ENCODE data around the gene PAPPA2.
"Not testable (repeated sequence)": the region's sequence is repeated elsewhere in the genome, so short reads cannot be mapped to it uniquely, and the experiment has no call there.

PAPPA2 gene

DNA sequence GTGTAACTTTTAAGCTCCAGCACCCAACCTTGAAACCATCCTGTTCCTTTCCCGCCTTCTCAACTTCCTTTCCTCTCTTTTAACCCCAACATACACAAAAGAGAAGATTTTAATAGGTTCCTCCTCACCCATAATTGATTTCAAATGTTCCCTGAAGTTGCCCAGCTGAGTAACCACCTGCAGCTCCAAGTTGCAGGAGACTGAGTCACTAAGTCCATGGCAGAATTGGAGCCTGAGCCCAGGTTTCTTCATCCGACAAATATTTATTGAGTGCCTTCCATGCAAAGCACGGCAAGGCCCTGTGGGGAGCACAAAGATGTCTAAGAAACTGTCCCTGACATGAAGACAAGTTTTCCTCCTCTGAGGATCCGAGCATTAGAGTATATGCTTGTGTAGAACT is 97.7 kb downstream of the PAPPA2 start:
- TF ChIP-seq, protein P1, sequence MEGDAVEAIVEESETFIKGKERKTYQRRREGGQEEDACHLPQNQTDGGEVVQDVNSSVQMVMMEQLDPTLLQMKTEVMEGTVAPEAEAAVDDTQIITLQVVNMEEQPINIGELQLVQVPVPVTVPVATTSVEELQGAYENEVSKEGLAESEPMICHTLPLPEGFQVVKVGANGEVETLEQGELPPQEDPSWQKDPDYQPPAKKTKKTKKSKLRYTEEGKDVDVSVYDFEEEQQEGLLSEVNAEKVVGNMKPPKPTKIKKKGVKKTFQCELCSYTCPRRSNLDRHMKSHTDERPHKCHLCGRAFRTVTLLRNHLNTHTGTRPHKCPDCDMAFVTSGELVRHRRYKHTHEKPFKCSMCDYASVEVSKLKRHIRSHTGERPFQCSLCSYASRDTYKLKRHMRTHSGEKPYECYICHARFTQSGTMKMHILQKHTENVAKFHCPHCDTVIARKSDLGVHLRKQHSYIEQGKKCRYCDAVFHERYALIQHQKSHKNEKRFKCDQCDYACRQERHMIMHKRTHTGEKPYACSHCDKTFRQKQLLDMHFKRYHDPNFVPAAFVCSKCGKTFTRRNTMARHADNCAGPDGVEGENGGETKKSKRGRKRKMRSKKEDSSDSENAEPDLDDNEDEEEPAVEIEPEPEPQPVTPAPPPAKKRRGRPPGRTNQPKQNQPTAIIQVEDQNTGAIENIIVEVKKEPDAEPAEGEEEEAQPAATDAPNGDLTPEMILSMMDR (IDR thresholded peaks at IDR 0.05; ENCODE audit: extremely low read depth, insufficient read depth, missing control alignments): no peak
- in situ Hi-C loops (cut with MboI; ENCODE audit: low pct_unique_long_range_greater_than_20kb, low sequenced_read_pairs, unreplicated experiment): no loop called here
- no peak for DNase-seq (ENCODE audit: low spot score)

DNA sequence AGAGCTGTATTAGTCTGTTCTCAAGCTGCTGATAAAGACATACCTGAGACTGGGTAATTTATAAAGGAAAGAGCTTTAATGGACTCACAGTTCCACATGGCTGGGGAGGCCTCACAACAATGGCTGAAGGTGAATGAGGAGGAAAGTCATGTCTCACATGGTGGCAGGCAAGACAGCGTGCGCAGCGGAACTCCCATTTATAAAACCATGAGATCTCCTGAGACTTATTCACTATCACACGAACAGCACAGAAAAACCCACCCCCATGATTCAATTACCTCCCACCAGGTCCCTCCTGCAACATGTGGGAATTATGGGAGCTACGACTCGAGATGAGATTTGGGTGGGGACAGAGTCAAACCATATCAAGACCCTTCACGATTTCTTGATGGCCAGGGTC is 98.8 kb downstream of the PAPPA2 start:
- DNase-seq (ENCODE audit: low spot score); in situ Hi-C loops (cut with MboI; ENCODE audit: low pct_unique_long_range_greater_than_20kb, low sequenced_read_pairs, unreplicated experiment): not testable (repeated sequence)

DNA sequence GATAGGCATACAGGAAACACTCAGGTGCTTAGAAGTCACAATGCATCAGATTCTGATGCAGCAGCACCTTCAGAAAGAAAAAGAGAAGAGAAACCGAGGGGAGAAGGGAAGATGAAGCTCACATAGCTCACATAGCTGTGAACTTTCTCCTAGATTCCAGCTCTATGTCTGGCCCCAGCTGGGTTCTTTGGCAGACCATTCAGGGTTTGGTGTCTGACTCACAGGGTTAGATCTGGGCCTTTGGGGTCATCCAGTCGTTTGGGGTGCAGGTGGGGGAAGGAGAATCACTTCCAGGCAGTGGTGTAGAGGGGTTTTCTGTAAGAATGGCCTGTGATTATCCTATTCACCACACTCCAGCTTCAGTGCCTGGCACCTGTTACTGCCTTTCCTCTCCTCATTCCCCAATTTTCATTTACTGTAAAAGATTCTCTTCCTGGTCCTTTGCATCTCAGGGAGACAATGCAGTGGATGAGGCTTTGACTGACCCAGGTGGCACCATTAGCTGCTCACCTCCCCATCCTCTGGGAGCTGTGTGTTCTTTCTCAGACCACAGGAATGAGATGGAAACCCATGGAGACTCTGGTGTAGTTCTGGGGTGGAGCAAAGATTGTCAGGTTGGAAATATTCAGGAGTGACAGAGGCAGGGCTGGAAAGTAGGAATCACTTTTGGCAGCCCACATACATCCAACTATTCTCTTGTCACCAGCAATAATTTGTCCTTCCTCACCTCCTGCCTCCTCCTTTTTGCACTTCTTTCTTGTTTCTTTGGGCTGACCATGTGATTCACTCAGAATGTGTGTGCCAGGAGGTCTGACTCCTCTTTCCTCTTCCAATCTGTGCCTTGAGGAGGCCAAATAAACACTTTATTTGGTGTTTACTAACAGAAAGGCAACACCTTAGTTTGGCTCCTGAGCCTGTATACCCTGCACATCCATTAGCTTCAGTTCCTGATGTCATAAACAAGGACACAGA is 103.3 kb downstream of the PAPPA2 start:
- DNase-seq (ENCODE audit: low spot score): no peak
- in situ Hi-C loops (cut with MboI; ENCODE audit: low pct_unique_long_range_greater_than_20kb, low sequenced_read_pairs, unreplicated experiment): no loop called here
- TF ChIP-seq, protein P1 (IDR thresholded peaks at IDR 0.05; ENCODE audit: extremely low read depth, insufficient read depth, missing control alignments): no peak

DNA sequence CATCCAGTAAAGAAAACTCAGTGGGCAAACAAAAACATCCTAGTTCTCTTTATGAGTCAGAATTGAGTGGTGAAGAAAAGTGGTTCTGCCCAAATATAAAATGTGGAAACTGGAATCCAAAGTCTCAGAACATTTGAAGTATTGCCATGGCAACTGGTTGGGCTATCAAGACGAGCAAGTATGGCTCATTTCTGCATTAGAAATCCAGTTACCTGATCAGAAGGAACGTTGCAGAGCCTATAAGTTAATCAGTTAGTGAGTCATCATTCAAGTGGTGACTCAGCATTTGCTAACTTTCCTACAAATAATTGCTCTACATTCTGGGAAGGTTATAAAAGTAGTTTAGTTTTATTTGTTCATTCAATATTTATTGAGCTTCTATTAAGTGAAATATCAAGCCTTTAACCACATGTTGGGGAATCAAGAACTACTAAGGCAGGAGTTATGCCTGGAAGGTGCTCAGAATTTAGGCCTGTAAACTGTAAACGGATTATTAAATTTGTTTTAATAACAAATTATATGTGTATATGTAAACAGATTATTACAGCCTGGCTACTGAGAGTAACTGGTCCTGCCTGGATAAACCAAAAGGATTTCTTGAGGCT is 104.3 kb downstream of the PAPPA2 start:
- TF ChIP-seq, protein P1 (IDR thresholded peaks at IDR 0.05; ENCODE audit: extremely low read depth, insufficient read depth, missing control alignments): no peak
- DNase-seq (ENCODE audit: low spot score): no peak

DNA sequence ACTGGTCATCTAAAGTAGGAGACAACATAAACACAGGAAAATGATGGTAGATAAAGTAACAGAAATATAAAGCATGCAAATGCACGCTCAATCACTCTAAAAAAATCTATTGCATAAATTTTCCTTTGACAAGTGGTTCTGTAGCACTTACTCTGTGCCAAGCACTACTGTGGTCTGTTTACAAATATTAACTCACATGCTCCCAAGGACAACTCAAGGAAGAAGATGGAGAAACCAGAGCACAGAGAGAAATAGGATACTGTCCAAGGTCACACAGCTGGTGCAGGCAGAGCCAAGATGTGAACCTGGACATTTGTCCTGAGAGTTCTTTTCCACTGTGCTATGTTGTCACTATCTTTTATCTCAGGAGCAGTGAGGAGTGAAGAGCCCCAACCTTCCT is 105.2 kb downstream of the PAPPA2 start:
- in situ Hi-C loops (cut with MboI; ENCODE audit: low pct_unique_long_range_greater_than_20kb, low sequenced_read_pairs, unreplicated experiment): no loop called here
- TF ChIP-seq, protein P1 (IDR thresholded peaks at IDR 0.05; ENCODE audit: extremely low read depth, insufficient read depth, missing control alignments): no peak
- no peak for DNase-seq (ENCODE audit: low spot score)

More for the DNA sequence above, 104.3 kb downstream of the PAPPA2 start:
- in situ Hi-C loops (cut with MboI; ENCODE audit: low pct_unique_long_range_greater_than_20kb, low sequenced_read_pairs, unreplicated experiment): no loop called here

DNA sequence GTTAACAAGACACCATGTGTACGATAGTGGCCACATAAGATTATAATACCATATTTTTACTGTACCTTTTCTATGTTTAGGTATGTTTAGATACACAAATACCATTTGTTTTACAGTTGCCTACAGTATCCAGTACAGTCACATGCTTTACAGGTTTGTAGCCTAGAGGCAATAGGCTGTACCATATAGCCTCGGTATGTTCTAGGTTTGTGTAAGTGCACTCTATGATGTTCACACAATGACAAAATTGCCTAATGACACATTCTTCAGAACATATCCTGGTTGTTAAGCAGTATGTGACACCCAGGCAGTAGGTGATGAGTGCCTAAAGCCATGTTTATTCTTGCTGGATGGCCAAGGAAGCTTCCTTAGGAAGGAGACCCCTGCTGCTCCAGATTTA is 111.8 kb downstream of the PAPPA2 start:
- TF ChIP-seq, protein P1 (IDR thresholded peaks at IDR 0.05; ENCODE audit: extremely low read depth, insufficient read depth, missing control alignments): no peak
- in situ Hi-C loops (cut with MboI; ENCODE audit: low pct_unique_long_range_greater_than_20kb, low sequenced_read_pairs, unreplicated experiment): no loop called here
- no peak for DNase-seq (ENCODE audit: low spot score)

DNA sequence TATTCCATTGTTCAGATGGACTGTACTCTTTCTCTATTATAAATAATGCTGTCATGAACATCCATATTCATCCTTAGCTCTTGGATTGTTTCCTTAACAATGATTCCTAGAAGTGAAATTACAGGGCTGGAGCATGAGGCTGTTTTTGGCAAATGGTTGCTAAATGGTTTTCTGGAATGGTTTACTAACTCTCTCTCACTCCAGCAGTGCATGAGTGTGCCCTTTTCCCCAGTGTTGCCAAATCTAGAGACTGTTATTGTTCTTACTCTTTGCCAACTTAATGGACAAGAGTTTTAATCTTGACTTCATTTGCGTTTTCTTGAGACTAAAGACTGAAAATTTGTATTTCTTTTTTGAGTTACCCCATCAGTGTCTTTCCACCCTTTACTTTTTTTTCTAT is 113.0 kb downstream of the PAPPA2 start:
- in situ Hi-C loops (cut with MboI; ENCODE audit: low pct_unique_long_range_greater_than_20kb, low sequenced_read_pairs, unreplicated experiment): no loop called here
- no peak for DNase-seq (ENCODE audit: low spot score)
- TF ChIP-seq, protein P1 (IDR thresholded peaks at IDR 0.05; ENCODE audit: extremely low read depth, insufficient read depth, missing control alignments): no peak

Data from GM13977 (cell line).